GM23338 (cell line): ENCODE data around the gene WFDC10A.

Source experiments
- CTCF ChIP-seq, 2 experiments: fragments of 200-600 bp in 1 of 2; sonication (generic) in 1 of 2; conservative IDR thresholded peaks; 2 replicates each; pipeline versions ENCODE4 v1.5.1 to v1.6.1; 2016 to 2017; ENCODE audit warnings: antibody characterized with exemption in 2 of 2, low read depth in 2 of 2, mild to moderate bottlenecking in 2 of 2, moderate library complexity in 1 of 2
- EZH2 ChIP-seq: fragments of 200-600 bp; sonication (generic); IDR thresholded peaks from one replicate; pipeline ENCODE4 v1.8.0; 2017; ENCODE audit warnings: antibody characterized with exemption, mild to moderate bottlenecking, low read depth; ENCODE audit not compliant: unreplicated experiment

DNA sequence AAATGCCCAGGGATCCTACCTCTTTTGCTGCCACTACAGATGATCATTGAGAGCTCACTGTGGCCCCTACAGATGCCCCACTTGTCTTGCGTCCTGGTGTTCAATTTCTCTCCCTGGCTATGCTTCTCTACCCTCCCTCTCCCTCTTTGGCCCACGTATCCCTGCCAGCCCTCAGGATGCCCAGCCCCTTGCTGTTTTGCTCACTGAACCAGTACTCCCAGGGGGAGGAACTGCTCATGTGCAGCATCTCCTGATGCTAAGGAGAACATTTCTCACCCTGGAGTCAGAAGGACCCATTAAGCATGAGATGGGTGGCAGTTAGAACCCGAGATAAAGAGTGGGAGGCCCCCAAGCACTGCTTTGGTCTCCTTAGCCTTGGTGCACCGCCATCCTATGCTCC lies 1.6 kb downstream of the WFDC10A start, which contains the start of gene WFDC9:
- TF ChIP-seq EZH2 (no peak), CTCF (conservative IDR thresholded peaks at IDR 0.05; ENCODE audit: low read depth in 2 of 2) (no peak)
